ENCODE measurements around the gene PIP4P1.

DNA sequence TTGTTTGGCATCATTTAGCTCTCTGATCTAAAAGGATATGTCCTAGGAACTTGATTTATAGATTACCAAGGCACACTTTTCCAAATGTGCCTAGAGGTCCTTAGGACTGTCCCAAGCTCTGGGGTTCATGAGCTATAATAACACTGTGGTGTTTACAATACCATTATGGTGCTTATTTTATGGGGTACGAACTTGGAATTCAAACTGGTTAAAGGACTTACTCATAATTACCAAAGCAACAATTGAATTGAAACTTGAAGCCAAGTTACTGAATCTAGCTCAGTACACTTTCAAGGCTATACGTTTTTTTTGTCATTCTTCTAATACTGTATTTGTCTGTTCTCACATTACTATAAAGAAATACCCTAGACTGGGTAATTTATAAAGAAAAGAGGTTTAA lies 38.3 kb downstream of the PIP4P1 start:
- TF ChIP-seq SAFB2 (IDR thresholded peaks at IDR 0.05; ENCODE audit: borderline replicate concordance, low read depth, low read length, severe bottlenecking) = no peak
- no peak for TF ChIP-seq POLR2A (conservative IDR thresholded peaks at IDR 0.05)
